GM12878 (cell line): ENCODE measurements around the gene CCL23.

Source experiments
- TCF12 ChIP-seq: IDR thresholded peaks from 2 replicates; pipeline ENCODE4 v1.6.1; 2011; ENCODE audit warnings: low read depth, mild to moderate bottlenecking, low read length
- USF1 ChIP-seq: IDR thresholded peaks from 2 replicates; pipeline ENCODE4 v1.6.1; 2011; ENCODE audit warnings: borderline replicate concordance, low read depth, mild to moderate bottlenecking, moderate library complexity, mixed read lengths, low read length; ENCODE audit not compliant: insufficient read depth; ENCODE audit errors: extremely low read length

GRCh38 chr17:35981246-35981645 is 36.5 kb downstream of the CCL23 start, which contains the start of gene CCL16:
- TF ChIP-seq TCF12 = no peak
- TF ChIP-seq USF1 = no peak
